Ovary (tissue), 9 donors: ENCODE data around the gene HUNK. TPM values are rescaled to one million over a fixed set of nuclear protein-coding genes. Genes with fewer than 3 reads are reported as not detected.

ENCODE experiments used
- DNase-seq, 5 donors: peaks; one replicate each; pipeline ENCODE4 v3.0.0-alpha.2; 2019 to 2020
- H3K27ac ChIP-seq, 2 donors: fragments of 200-600 bp; one replicate each; pipeline versions ENCODE4 v1.5.1 to v1.8.0; 2019 to 2022
- H3K27me3 ChIP-seq: fragments of 200-600 bp; one replicate; pipeline ENCODE4 v1.8.0; 2022
- H3K36me3 ChIP-seq: fragments of 200-600 bp; sonication (generic); one replicate; pipeline ENCODE4 v1.5.1; 2019
- H3K4me1 ChIP-seq: one replicate; pipeline ENCODE4 v1.8.1; 2013; ENCODE audit warnings: mild to moderate bottlenecking, moderate library complexity; ENCODE audit not compliant: insufficient read depth
- H3K4me3 ChIP-seq: fragments of 200-600 bp; sonication (generic); one replicate; pipeline ENCODE4 v1.5.1; 2017
- H3K9me3 ChIP-seq, 2 donors: fragments of 200-600 bp in 1 of 2; sonication (generic) in 1 of 2; one replicate each; pipeline versions ENCODE4 v1.5.1 to v1.8.1; 2013 to 2019; ENCODE audit warnings: mild to moderate bottlenecking in 1 of 2, moderate library complexity in 1 of 2
- EP300 ChIP-seq: sonication (generic); formaldehyde crosslinking; IDR thresholded peaks from one replicate; pipeline ENCODE4 v1.6.1; 2017; ENCODE audit warnings: antibody characterized with exemption
- POLR2A ChIP-seq: fragments of 450-650 bp; IDR thresholded peaks from one replicate; pipeline ENCODE4 v1.6.1; 2017; ENCODE audit warnings: antibody characterized with exemption, mild to moderate bottlenecking, moderate library complexity
- WGBS, 3 donors: extraction: QIAGEN DNeasy Blood & Tissue Kit in 1 of 3; methylation state at CpG; one replicate each; pipeline versions ENCODE4 v1.1.5 to v1.1.7; 2013 to 2017; 5-methylcytosine and 5-hydroxymethylcytosine counted together
- intact Hi-C, 4 donors: fragments of 100-400 bp; cut with DNase I; formaldehyde crosslinking; loops; one replicate each; pipeline versions ENCODE4 v1.11.0 to v1.15.1; 2022 to 2023
- polyA plus RNA-seq, 2 donors: library from polyadenylated mRNA; stranded (reverse); fragments of 200-250 nt in 1 of 2; fragments of 350-450 nt in 1 of 2; fragmentation: Illumina TruSeq in 1 of 2; extraction: RNeasy Lipid Tissue Mini Kit (QIAGEN cat#74804) in 1 of 2; gene quantifications; one replicate each; pipeline ENCODE4 v1.2.3, GENCODE V29; 2013 to 2014
- total RNA-seq, 7 donors: library from RNA; depleted of rRNA in 2 of 7; stranded (reverse); fragments of >200 nt in 2 of 7; fragmentation: NEBNext Ultra II Directional in 3 of 7; extraction: Animal tissue kit (Norgen Biotek cat#: 25700) in 3 of 7; gene quantifications; one replicate each; pipeline versions ENCODE4 v1.1.0 to v1.2.4, GENCODE V29; 2016 to 2023
- TF ChIP-seq, protein P1 (sequence below), 3 donors: fragments of 450-650 bp in 2 of 3; fragments of 200-600 bp in 1 of 3; IDR thresholded peaks; one replicate each; pipeline versions ENCODE4 v1.5.1 to v1.8.0; 2016 to 2022; ENCODE audit warnings: antibody characterized with exemption in 3 of 3, mild to moderate bottlenecking in 1 of 3
- donor health status: DM: no; HTN: no; CAD: no; lungs with moderate emphysema.
- donor health status: DM: no; HTN: no; CAD: no.
- donor health status: Bipolar disorder and iron deficiency.
- donor health status: DM: yes; HTN: yes; CAD: no.
- donor health status: DM: no; HTN: no; CAD: no.
- donor health status: DM: yes; HTN: yes; CAD: no.

The HUNK gene
- total and polyA plus RNA-seq, 9 donors = under 0.01 to 4.9 (median 1.6) TPM

DNA sequence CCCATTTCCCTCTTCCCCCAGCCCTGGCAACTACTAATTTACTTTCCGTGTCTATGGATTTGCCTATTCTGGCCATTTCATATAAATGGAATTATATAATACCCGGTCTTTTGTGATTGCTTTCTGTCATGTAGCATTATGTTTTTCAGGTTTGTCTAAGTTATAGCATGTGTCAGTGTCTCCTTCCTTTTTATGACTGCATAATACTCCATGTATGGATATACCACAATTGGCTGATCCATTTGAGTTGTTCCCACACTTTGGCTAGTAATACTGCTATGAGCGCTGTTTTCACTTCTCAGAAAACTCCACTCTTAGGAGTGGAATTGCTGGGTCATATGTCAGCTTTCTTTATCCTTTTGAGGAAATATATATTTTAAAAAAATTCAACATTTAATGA is 53.7 kb downstream of the HUNK start:
- no peak overlapping the region for H3K27ac ChIP-seq
- no peak overlapping the region for H3K4me3 ChIP-seq
- H3K27me3 ChIP-seq = no peaks in the 10 kb centered on the region
- intact Hi-C loops = no loop called here
- H3K36me3 ChIP-seq = no peaks in the 10 kb centered on the region
- WGBS, 3 donors = 97 to 98% (median 98%) methylated on average over 3 of the region's 3 CpGs
- H3K4me1 ChIP-seq = no peaks in the 10 kb centered on the region
- H3K9me3 ChIP-seq = no peaks in the 10 kb centered on the region
- TF ChIP-seq EP300 (no peak), POLR2A (no peak)
- TF ChIP-seq, protein P1, sequence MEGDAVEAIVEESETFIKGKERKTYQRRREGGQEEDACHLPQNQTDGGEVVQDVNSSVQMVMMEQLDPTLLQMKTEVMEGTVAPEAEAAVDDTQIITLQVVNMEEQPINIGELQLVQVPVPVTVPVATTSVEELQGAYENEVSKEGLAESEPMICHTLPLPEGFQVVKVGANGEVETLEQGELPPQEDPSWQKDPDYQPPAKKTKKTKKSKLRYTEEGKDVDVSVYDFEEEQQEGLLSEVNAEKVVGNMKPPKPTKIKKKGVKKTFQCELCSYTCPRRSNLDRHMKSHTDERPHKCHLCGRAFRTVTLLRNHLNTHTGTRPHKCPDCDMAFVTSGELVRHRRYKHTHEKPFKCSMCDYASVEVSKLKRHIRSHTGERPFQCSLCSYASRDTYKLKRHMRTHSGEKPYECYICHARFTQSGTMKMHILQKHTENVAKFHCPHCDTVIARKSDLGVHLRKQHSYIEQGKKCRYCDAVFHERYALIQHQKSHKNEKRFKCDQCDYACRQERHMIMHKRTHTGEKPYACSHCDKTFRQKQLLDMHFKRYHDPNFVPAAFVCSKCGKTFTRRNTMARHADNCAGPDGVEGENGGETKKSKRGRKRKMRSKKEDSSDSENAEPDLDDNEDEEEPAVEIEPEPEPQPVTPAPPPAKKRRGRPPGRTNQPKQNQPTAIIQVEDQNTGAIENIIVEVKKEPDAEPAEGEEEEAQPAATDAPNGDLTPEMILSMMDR (IDR thresholded peaks at IDR 0.05) = no peak
- no peak for DNase-seq

DNA sequence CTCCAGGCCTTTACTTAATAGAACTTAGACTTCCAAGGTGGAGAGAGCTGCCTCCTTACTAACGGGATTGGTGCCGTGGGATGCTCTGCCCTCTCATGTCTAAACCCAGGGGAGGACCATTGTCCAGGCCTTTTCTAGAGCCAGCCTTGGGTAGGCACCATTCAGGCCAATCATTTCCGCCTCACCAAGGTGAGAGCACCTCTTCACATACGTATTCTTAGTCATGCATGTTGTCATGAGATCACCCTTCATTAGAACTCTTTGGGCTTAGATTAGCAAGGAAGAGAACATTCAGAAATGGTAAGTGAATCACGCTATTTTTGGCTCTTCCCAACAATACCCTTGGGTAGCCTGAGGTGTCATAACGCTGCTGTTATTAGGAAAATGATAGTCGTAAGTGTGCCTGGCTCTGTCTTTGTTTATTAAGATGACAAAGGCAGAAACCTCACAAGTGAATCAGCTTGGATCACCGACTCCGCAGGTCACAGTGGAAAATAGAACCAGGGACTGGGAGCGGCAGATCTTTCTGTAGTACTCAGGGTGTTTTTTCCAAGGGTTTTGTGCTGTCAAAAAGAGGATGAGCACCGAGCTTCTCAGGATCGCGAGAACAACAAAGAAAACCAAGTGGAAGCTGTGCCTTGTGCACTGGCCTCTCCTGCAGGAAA is 55.0 kb downstream of the HUNK start:
- H3K27ac ChIP-seq = no peak overlapping the region
- no peak for TF ChIP-seq POLR2A
- no peak for TF ChIP-seq EP300
- TF ChIP-seq, protein P1 (IDR thresholded peaks at IDR 0.05) = no peak
- no peaks in the 10 kb centered on the region for H3K9me3 ChIP-seq
- intact Hi-C loops = no loop called here
- no peak overlapping the region for H3K4me3 ChIP-seq
- WGBS, 3 donors = 74 to 77% (median 76%) methylated on average over 13 of the region's 13 CpGs
- DNase-seq = no peak
- H3K27me3 ChIP-seq = no peaks in the 10 kb centered on the region
- no peaks in the 10 kb centered on the region for H3K4me1 ChIP-seq
- no peaks in the 10 kb centered on the region for H3K36me3 ChIP-seq

DNA sequence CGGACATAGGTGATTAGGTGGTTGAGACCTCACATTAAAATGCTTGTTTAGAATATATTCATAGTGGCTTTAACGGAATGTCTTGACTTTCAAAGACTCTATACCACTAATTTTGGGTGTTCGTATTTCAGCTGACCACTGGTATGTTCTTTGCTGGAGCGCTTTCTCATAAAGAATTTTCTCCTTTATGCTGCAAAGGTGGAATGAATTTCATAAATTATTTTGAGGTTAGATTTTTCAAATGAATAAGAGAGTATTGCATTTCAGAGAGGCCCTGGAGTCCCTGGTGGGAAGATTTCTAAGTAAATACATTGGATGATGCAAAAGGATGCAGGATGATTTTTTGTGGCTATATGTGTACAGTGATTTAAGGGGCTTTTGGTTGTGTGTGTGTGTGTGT is 55.8 kb downstream of the HUNK start:
- no peaks in the 10 kb centered on the region for H3K27me3 ChIP-seq
- no peak overlapping the region for H3K4me3 ChIP-seq
- intact Hi-C loops = no loop called here
- H3K4me1 ChIP-seq = no peaks in the 10 kb centered on the region
- WGBS, 3 donors = 86 to 91% (median 87%) methylated on average over 4 of the region's 4 CpGs
- TF ChIP-seq EP300 (no peak), POLR2A (no peak)
- TF ChIP-seq, protein P1 (IDR thresholded peaks at IDR 0.05) = no peak
- DNase-seq = no peak
- no peaks in the 10 kb centered on the region for H3K9me3 ChIP-seq
- no peaks in the 10 kb centered on the region for H3K36me3 ChIP-seq
- H3K27ac ChIP-seq = no peak overlapping the region

- DNase-seq = no peak
- H3K27ac ChIP-seq = no peak overlapping the region
- WGBS, 3 donors = 63 to 71% (median 64%) methylated on average over 7 of the region's 7 CpGs
- no peaks in the 10 kb centered on the region for H3K36me3 ChIP-seq
- intact Hi-C loops = no loop called here
- H3K4me1 ChIP-seq = no peaks in the 10 kb centered on the region
- TF ChIP-seq POLR2A (no peak), EP300 (no peak)
- TF ChIP-seq, protein P1 (IDR thresholded peaks at IDR 0.05) = no peak
- H3K9me3 ChIP-seq = no peaks in the 10 kb centered on the region
- no peak overlapping the region for H3K4me3 ChIP-seq
- H3K27me3 ChIP-seq = no peaks in the 10 kb centered on the region
These were observed 56.7 kb downstream of the HUNK start for GRCh38 chr21:31929548-31929947.
